ENCODE data around the gene WDR46. TPM values are rescaled to one million over a fixed set of nuclear protein-coding genes. Genes with fewer than 3 reads are reported as not detected.

WDR46 gene
- total RNA-seq, 6 experiments from 2014 or later, result 71.0 to 89.9 (median 74.6) TPM

- TF ChIP-seq CTCF (IDR thresholded peaks at IDR 0.05), result no peak
- Mint-ChIP-seq H3K27me3 (ENCODE audit: insufficient read depth) (peaks cover 5% of the 10 kb centered on the region), H3K4me1 (ENCODE audit: low read depth) (peaks cover 43% of the 10 kb centered on the region), H3K4me3 (peak overlapping the region; percentile 98), H3K9me3 (no peaks in the 10 kb centered on the region), H3K36me3 (ENCODE audit: low read depth) (peaks cover 19% of the 10 kb centered on the region), H3K27ac (peak overlapping the region; percentile 98)
- DNase-seq, result no peak
These were observed 24.2 kb upstream of the WDR46 start for GRCh38 chr6:33313105-33313708.

GRCh38 chr6:33312361-33313104 lies 23.5 kb upstream of the WDR46 start:
- peak overlapping the region; percentile 98 for H3K27ac Mint-ChIP-seq
- H3K27me3 Mint-ChIP-seq (ENCODE audit: insufficient read depth), result peaks cover 5% of the 10 kb centered on the region
- DNase-seq, result peak; percentile 55
- peak overlapping the region; percentile 98 for H3K4me3 Mint-ChIP-seq
- peaks cover 39% of the 10 kb centered on the region for H3K4me1 Mint-ChIP-seq (ENCODE audit: low read depth)
- H3K36me3 Mint-ChIP-seq (ENCODE audit: low read depth), result peaks cover 17% of the 10 kb centered on the region; the same call in 1 of the 2 replicates
- no peaks in the 10 kb centered on the region for H3K9me3 Mint-ChIP-seq
- TF ChIP-seq CTCF (IDR thresholded peaks at IDR 0.05), result no peak

GRCh38 chr6:33306356-33306755 lies 17.3 kb upstream of the WDR46 start:
- no peak overlapping the region for H3K4me3 Mint-ChIP-seq
- DNase-seq, result no peak
- no peaks in the 10 kb centered on the region; the same call in 1 of the 2 replicates for H3K27me3 Mint-ChIP-seq (ENCODE audit: insufficient read depth)
- H3K4me1 Mint-ChIP-seq (ENCODE audit: low read depth), result peaks cover 12% of the 10 kb centered on the region; the same call in 1 of the 2 replicates
- TF ChIP-seq CTCF (IDR thresholded peaks at IDR 0.05), result no peak
- H3K36me3 Mint-ChIP-seq (ENCODE audit: low read depth), result peaks cover 5% of the 10 kb centered on the region; the same call in 1 of the 2 replicates
- H3K27ac Mint-ChIP-seq, result no peak overlapping the region; the same call in 1 of the 2 replicates
- no peaks in the 10 kb centered on the region for H3K9me3 Mint-ChIP-seq

GRCh38 chr6:33305052-33305451 lies 16.0 kb upstream of the WDR46 start:
- Mint-ChIP-seq H3K4me1 (ENCODE audit: low read depth) (peaks cover 17% of the 10 kb centered on the region), H3K9me3 (no peaks in the 10 kb centered on the region), H3K4me3 (no peak overlapping the region), H3K36me3 (ENCODE audit: low read depth) (peaks cover 9% of the 10 kb centered on the region; the same call in 1 of the 2 replicates), H3K27me3 (ENCODE audit: insufficient read depth) (peaks cover 2% of the 10 kb centered on the region), H3K27ac (peak overlapping the region; percentile 11; the same call in 1 of the 2 replicates)
- no peak for DNase-seq
- no peak for TF ChIP-seq CTCF (IDR thresholded peaks at IDR 0.05)

GRCh38 chr6:33304216-33304615 lies 15.2 kb upstream of the WDR46 start:
- Mint-ChIP-seq H3K27me3 (ENCODE audit: insufficient read depth) (peaks cover 10% of the 10 kb centered on the region), H3K4me3 (no peak overlapping the region), H3K36me3 (ENCODE audit: low read depth) (peaks cover 14% of the 10 kb centered on the region; the same call in 1 of the 2 replicates), H3K9me3 (no peaks in the 10 kb centered on the region), H3K27ac (no peak overlapping the region), H3K4me1 (ENCODE audit: low read depth) (peaks cover 22% of the 10 kb centered on the region)
- no peak for TF ChIP-seq CTCF (IDR thresholded peaks at IDR 0.05)
- DNase-seq, result no peak

All from HFFc6 (cell line).